Measurements from ENCODE around the gene MTO1. TPM values are rescaled to one million over a fixed set of nuclear protein-coding genes. Genes with fewer than 3 reads are reported as not detected.
A peak's percentile ranks its signal among the peaks of the same experiment; 100 is the strongest.
"Not testable (repeated sequence)": the region's sequence is repeated elsewhere in the genome, so short reads cannot be mapped to it uniquely, and the experiment has no call there.

Gene MTO1
- total RNA-seq, 1 experiment from 2014 or later = 50.7 TPM

- no peak for DNase-seq (ENCODE audit: extremely low read depth, low read depth)
Observed at GRCh38 chr6:73503027-73503772, 41.7 kb downstream of the MTO1 start.

GRCh38 chr6:73504160-73504559 is 42.6 kb downstream of the MTO1 start:
- no peak for DNase-seq (ENCODE audit: extremely low read depth, low read depth)

GRCh38 chr6:73505142-73505541 is 43.6 kb downstream of the MTO1 start:
- DNase-seq (ENCODE audit: extremely low read depth, low read depth) = no peak

- not testable (repeated sequence) for DNase-seq (ENCODE audit: extremely low read depth, low read depth)
Observed at GRCh38 chr6:73505705-73506104, 44.2 kb downstream of the MTO1 start.

GRCh38 chr6:73506246-73506645 is 44.7 kb downstream of the MTO1 start:
- no peak for DNase-seq (ENCODE audit: extremely low read depth, low read depth)

GRCh38 chr6:73508776-73509175 is 47.2 kb downstream of the MTO1 start:
- no peak for DNase-seq (ENCODE audit: extremely low read depth, low read depth)

GRCh38 chr6:73509851-73510250 is 48.3 kb downstream of the MTO1 start:
- no peak for DNase-seq (ENCODE audit: extremely low read depth, low read depth)

GRCh38 chr6:73511796-73512195 is 50.3 kb downstream of the MTO1 start:
- DNase-seq (ENCODE audit: extremely low read depth, low read depth) = no peak

- no peak for DNase-seq (ENCODE audit: extremely low read depth, low read depth)
Observed at GRCh38 chr6:73513496-73513854, 51.9 kb downstream of the MTO1 start.

- DNase-seq (ENCODE audit: extremely low read depth, low read depth) = no peak
Observed at GRCh38 chr6:73514746-73515110, 53.2 kb downstream of the MTO1 start.

- DNase-seq (ENCODE audit: extremely low read depth, low read depth) = no peak
Observed at GRCh38 chr6:73515204-73515655, 53.7 kb downstream of the MTO1 start.

- DNase-seq (ENCODE audit: extremely low read depth, low read depth) = no peak
Observed at GRCh38 chr6:73516514-73517489, 55.3 kb downstream of the MTO1 start.

- DNase-seq (ENCODE audit: extremely low read depth, low read depth) = not testable (repeated sequence)
Observed at GRCh38 chr6:73518100-73518981, 56.8 kb downstream of the MTO1 start.

- not testable (repeated sequence) for DNase-seq (ENCODE audit: extremely low read depth, low read depth)
Observed at GRCh38 chr6:73518982-73519881, 57.7 kb downstream of the MTO1 start.

- peak; percentile 72 for DNase-seq (ENCODE audit: extremely low read depth, low read depth)
Observed at GRCh38 chr6:73519926-73520687, 58.6 kb downstream of the MTO1 start.

- peak; percentile 98 for DNase-seq (ENCODE audit: extremely low read depth, low read depth)
Observed at GRCh38 chr6:73520688-73521350, 59.3 kb downstream of the MTO1 start, which contains the start of gene EEF1A1. Gene EEF1A1 (minus strand): TSS chr6:73521032. CDS start chr6:73520026, 1,006 bp downstream.

GRCh38 chr6:73521351-73521985 is 59.9 kb downstream of the MTO1 start:
- no peak for DNase-seq (ENCODE audit: extremely low read depth, low read depth)
